Measurements from ENCODE around the gene GNAZ. TPM values are rescaled to one million over a fixed set of nuclear protein-coding genes. Genes with fewer than 3 reads are reported as not detected.

Gene GNAZ
- total and polyA plus RNA-seq, 2 donors (not counting 1 experiment from before 2014, with no cell fraction given) = 2.8 to 9.1 TPM

GRCh38 chr22:23055449-23056179 is 14.7 kb upstream of the GNAZ start:
- DNase-seq (no peak), ATAC-seq (ENCODE audit: low read depth) (no peak)
- no peaks in the 10 kb centered on the region for H3K79me2 ChIP-seq (ENCODE audit: control insufficient read depth, insufficient read depth, low read length)
- peak overlapping the region; percentile 64 for H3K4me3 Mint-ChIP-seq
- 90% methylated on average over 3 of the region's 7 CpGs for whole genome bisulfite sequencing (ENCODE audit: insufficient coverage)
- ChIA-PET CTCF (no interaction called here), POLR2A (interaction anchor here (0.7 to 1.3 kb wide), 2 partner anchors 12 to 28 kb away, joined by 3 read pairs; no protein-coding TSS in a partner anchor)
- no peaks in the 10 kb centered on the region for H3K27me3 ChIP-seq (replicated peaks in 1 of 4; ENCODE audit: control extremely low read depth in 1 of 4, control insufficient read depth in 3 of 4, insufficient read depth in 4 of 4, low read length in 3 of 4)
- H2AFZ ChIP-seq (ENCODE audit: insufficient read depth, low read depth, low read length, poor library complexity, severe bottlenecking) = peak overlapping the region; percentile 38
- peaks cover 0 to 8% (median 2%) of the 10 kb centered on the region in 3 donors for H3K9me3 ChIP-seq (ENCODE audit: control extremely low read depth in 1 of 3, control insufficient read depth in 2 of 3, insufficient read depth in 1 of 3, low read length in 2 of 3)
- H3K4me1 ChIP-seq (ENCODE audit: control insufficient read depth in 2 of 2, insufficient read depth in 2 of 2, low read length in 2 of 2) = peaks cover 16 to 28% of the 10 kb centered on the region in 2 donors
- H3K9me3 Mint-ChIP-seq (ENCODE audit: insufficient read depth) = peaks cover 13% of the 10 kb centered on the region
- no peak overlapping the region for H3K4me3 ChIP-seq (ENCODE audit: control extremely low read depth in 1 of 5, extremely low read depth in 1 of 5, insufficient read depth in 1 of 5, low read depth in 2 of 5, low read length in 4 of 5)
- H3K9ac ChIP-seq (ENCODE audit: low read length) = no peak overlapping the region
- no peaks in the 10 kb centered on the region for H3K27me3 Mint-ChIP-seq
- intact Hi-C loops (cut with micrococcal nuclease) = loop anchor here (10.0 kb wide), 1 partner anchor 79 kb away; no protein-coding TSS in a partner anchor
- H3K27ac Mint-ChIP-seq = peak overlapping the region; percentile 50
- no peak overlapping the region for H3K27ac ChIP-seq (ENCODE audit: low read length in 2 of 2)
- no peaks in the 10 kb centered on the region for H4K20me1 ChIP-seq (ENCODE audit: control insufficient read depth, insufficient read depth, low read length, poor library complexity, severe bottlenecking)
- H3K4me1 Mint-ChIP-seq = peaks cover 31% of the 10 kb centered on the region
- H3K36me3 ChIP-seq (replicated peaks in 1 of 2; ENCODE audit: control extremely low read depth in 1 of 2, control insufficient read depth in 1 of 2, extremely low read depth in 1 of 2, insufficient read depth in 2 of 2, low read length in 1 of 2) = no peaks in the 10 kb centered on the region
- no peak for TF ChIP-seq CTCF (IDR thresholded peaks at IDR 0.05)
- TF ChIP-seq EZH2 (IDR thresholded peaks at IDR 0.05; ENCODE audit: borderline replicate concordance, insufficient read depth, low read depth, low read length, poor library complexity, severe bottlenecking) = no peak
- H3K4me2 ChIP-seq (replicated peaks; ENCODE audit: low read depth, low read length, poor library complexity, severe bottlenecking) = no peak overlapping the region

- Histone ChIP-seq H3K79me2 (ENCODE audit: control insufficient read depth, insufficient read depth, low read length) (no peaks in the 10 kb centered on the region), H3K4me2 (replicated peaks; ENCODE audit: low read depth, low read length, poor library complexity, severe bottlenecking) (no peak overlapping the region), H2AFZ (ENCODE audit: insufficient read depth, low read depth, low read length, poor library complexity, severe bottlenecking) (no peak overlapping the region), H3K9me3 (ENCODE audit: control extremely low read depth in 1 of 3, control insufficient read depth in 2 of 3, insufficient read depth in 1 of 3, low read length in 2 of 3) (peaks cover 0 to 8% (median 2%) of the 10 kb centered on the region in 3 donors), H3K27me3 (replicated peaks in 1 of 4; ENCODE audit: control extremely low read depth in 1 of 4, control insufficient read depth in 3 of 4, insufficient read depth in 4 of 4, low read length in 3 of 4) (no peaks in the 10 kb centered on the region), H3K9ac (ENCODE audit: low read length) (no peak overlapping the region), H3K4me1 (ENCODE audit: control insufficient read depth in 2 of 2, insufficient read depth in 2 of 2, low read length in 2 of 2) (peaks cover 16 to 28% of the 10 kb centered on the region in 2 donors), H3K4me3 (ENCODE audit: control extremely low read depth in 1 of 5, extremely low read depth in 1 of 5, insufficient read depth in 1 of 5, low read depth in 2 of 5, low read length in 4 of 5) (no peak overlapping the region), H4K20me1 (ENCODE audit: control insufficient read depth, insufficient read depth, low read length, poor library complexity, severe bottlenecking) (no peaks in the 10 kb centered on the region), H3K27ac (ENCODE audit: low read length in 2 of 2) (no peak overlapping the region), H3K36me3 (replicated peaks in 1 of 2; ENCODE audit: control extremely low read depth in 1 of 2, control insufficient read depth in 1 of 2, extremely low read depth in 1 of 2, insufficient read depth in 2 of 2, low read length in 1 of 2) (no peaks in the 10 kb centered on the region)
- intact Hi-C loops (cut with micrococcal nuclease) = loop anchor here (10.0 kb wide), 1 partner anchor 77 kb away; no protein-coding TSS in a partner anchor
- no peak overlapping the region for H3K4me3 Mint-ChIP-seq
- WGBS (ENCODE audit: insufficient coverage) = 0% methylated on average over 1 of the region's 1 CpG
- H3K27me3 Mint-ChIP-seq = no peaks in the 10 kb centered on the region
- H3K4me1 Mint-ChIP-seq = peaks cover 27% of the 10 kb centered on the region
- DNase-seq (no peak), ATAC-seq (ENCODE audit: low read depth) (no peak)
- H3K27ac Mint-ChIP-seq = no peak overlapping the region
- peaks cover 13% of the 10 kb centered on the region for H3K9me3 Mint-ChIP-seq (ENCODE audit: insufficient read depth)
- TF ChIP-seq CTCF (IDR thresholded peaks at IDR 0.05) (no peak), EZH2 (IDR thresholded peaks at IDR 0.05; ENCODE audit: borderline replicate concordance, insufficient read depth, low read depth, low read length, poor library complexity, severe bottlenecking) (no peak)
- CTCF ChIA-PET = no interaction called here
- POLR2A ChIA-PET = no interaction called here
These were observed 13.0 kb upstream of the GNAZ start for GRCh38 chr22:23057331-23057730.

Data from B cell (primary cell).